HCT116 (cell line): ENCODE results near the gene FUNDC2. TPM values are rescaled to one million over a fixed set of nuclear protein-coding genes. Genes with fewer than 3 reads are reported as not detected.

ENCODE experiments used
- ATAC-seq: fragments of 200-7000 bp; cut with Tn5 transposase; 2 replicates; pipeline ENCODE4 v1.9.1; 2020; ENCODE audit warnings: mild to moderate bottlenecking, moderate library complexity
- BruUV-seq: library from RNA; stranded (reverse); fragments of 400-500 nt; replicated peaks from 2 replicates; lab custom pipeline; 2021; lab: Mats Ljungman, UMichigan
- CTCF ChIA-PET: fragments of 300-600 bp; sonication (Branson Sonifier 250); formaldehyde crosslinking; loops from one replicate; lab custom pipeline; 2021; ENCODE audit warnings: antibody characterized with exemption; lab: Charles Lee
- POLR2A ChIA-PET: fragments of 300-600, 350-600 bp; sonication (Branson Sonifier 250); formaldehyde crosslinking; loops from one replicate; lab custom pipeline; 2021; ENCODE audit warnings: antibody characterized with exemption; lab: Charles Lee
- RAD21 ChIA-PET, 2 experiments: fragments of 300-600 bp; sonication (Branson Sonifier 250); formaldehyde crosslinking; loops; one replicate each; lab custom pipeline; 2023; ENCODE audit warnings: low total read pairs in 2 of 2; ENCODE audit not compliant: uncharacterized antibody in 2 of 2, unreplicated experiment in 2 of 2, low non-redundant PET in 1 of 2; lab: Charles Lee
- DNase-seq: peaks from one replicate; pipeline ENCODE4 v3.0.0-alpha.2; 2010; ENCODE audit warnings: low read depth, low spot score
- H2AFZ ChIP-seq: fragments of 200-600 bp; shearing (Covaris generic), sonication (generic); 2 replicates; pipeline ENCODE4 v1.6.1; 2017; ENCODE audit warnings: low read depth, mixed run types, mixed read lengths, antibody characterized with exemption, low read length; ENCODE audit not compliant: poor library complexity, severe bottlenecking
- H3K27ac ChIP-seq: 2 replicates; pipeline ENCODE4 v1.5.1; 2012; ENCODE audit warnings: low read depth, low read length
- H3K27me3 ChIP-seq: fragments of 200-600 bp; sonication (generic); 2 replicates; pipeline ENCODE4 v1.6.1; 2016; ENCODE audit warnings: mixed run types, low read length, mixed read lengths; ENCODE audit not compliant: insufficient read depth
- H3K36me3 ChIP-seq, 2 experiments: fragments of 200-500 bp in 1 of 2; fragments of 200-600 bp in 1 of 2; sonication (Bioruptor generic) in 1 of 2; sonication (generic) in 1 of 2; 2 replicates each; pipeline versions ENCODE4 v1.5.1 to v1.6.1; 2014 to 2016; ENCODE audit warnings: low read length in 2 of 2, inconsistent platforms in 1 of 2, mixed read lengths in 1 of 2, mixed run types in 1 of 2; ENCODE audit not compliant: insufficient read depth in 2 of 2, control insufficient read depth in 1 of 2
- H3K4me1 ChIP-seq, 2 experiments: fragments of 200-600 bp in 1 of 2; sonication (generic) in 1 of 2; 2 replicates each; pipeline versions ENCODE4 v1.5.1 to v1.6.1; 2012 to 2017; ENCODE audit warnings: low read length in 2 of 2, inconsistent platforms in 1 of 2, mild to moderate bottlenecking in 1 of 2, mixed read lengths in 1 of 2, mixed run types in 1 of 2, moderate library complexity in 1 of 2; ENCODE audit not compliant: insufficient read depth in 2 of 2, control insufficient read depth in 1 of 2
- H3K4me2 ChIP-seq: fragments of 200-600 bp; sonication (generic); 2 replicates; pipeline ENCODE4 v1.6.1; 2017; ENCODE audit warnings: mixed run types, low read length, mixed read lengths
- H3K4me3 ChIP-seq, 2 experiments: fragments of 200-600 bp in 1 of 2; sonication (generic) in 1 of 2; replicated peaks in 1 of 2; 2 replicates each; pipeline ENCODE4 v1.5.1; 2011 to 2016; ENCODE audit warnings: low read length in 2 of 2, control low read depth in 1 of 2, low read depth in 1 of 2, mild to moderate bottlenecking in 1 of 2, mixed read lengths in 1 of 2, mixed run types in 1 of 2
- H3K79me2 ChIP-seq: fragments of 200-600 bp; sonication (generic); 2 replicates; pipeline ENCODE4 v1.6.1; 2017; ENCODE audit warnings: mild to moderate bottlenecking, mixed run types, low read length, moderate library complexity, mixed read lengths; ENCODE audit not compliant: insufficient read depth
- H3K9ac ChIP-seq: fragments of 200-600 bp; sonication (generic); 2 replicates; pipeline ENCODE4 v1.6.1; 2016; ENCODE audit warnings: low read length, mixed read lengths
- H3K9me2 ChIP-seq: fragments of 200-600 bp; sonication (generic), shearing (Covaris generic); 2 replicates; pipeline ENCODE4 v1.6.1; 2017; ENCODE audit warnings: mixed run types, mild to moderate bottlenecking, moderate library complexity; ENCODE audit not compliant: insufficient read depth
- H3K9me3 ChIP-seq, 2 experiments: fragments of 200-500 bp in 1 of 2; fragments of 200-600 bp in 1 of 2; sonication (Bioruptor generic) in 1 of 2; sonication (generic) in 1 of 2; 2 replicates each; pipeline ENCODE4 v1.6.1; 2014 to 2017; ENCODE audit warnings: low read length in 2 of 2, mixed read lengths in 2 of 2, inconsistent platforms in 1 of 2, low read depth in 1 of 2, mild to moderate bottlenecking in 1 of 2, mixed run types in 1 of 2, moderate library complexity in 1 of 2; ENCODE audit not compliant: control insufficient read depth in 1 of 2, insufficient read depth in 1 of 2
- H4K20me1 ChIP-seq: fragments of 200-600 bp; sonication (generic), shearing (Covaris generic); 2 replicates; pipeline ENCODE4 v1.6.1; 2017; ENCODE audit warnings: mixed run types, mild to moderate bottlenecking, moderate library complexity; ENCODE audit not compliant: insufficient read depth
- ATF3 ChIP-seq: IDR thresholded peaks from 2 replicates; pipeline ENCODE4 v1.6.1; 2012
- CBX3 ChIP-seq: IDR thresholded peaks from 2 replicates; pipeline ENCODE4 v1.6.1; 2012; ENCODE audit warnings: low read depth
- CEBPB ChIP-seq: IDR thresholded peaks from 2 replicates; pipeline ENCODE4 v1.6.1; 2012; ENCODE audit warnings: low read depth
- CTCF ChIP-seq, 3 experiments: fragments of 200-600 bp in 1 of 3; sonication (generic) in 1 of 3; IDR thresholded peaks in 2 of 3; conservative IDR thresholded peaks in 1 of 3; 2 replicates each; pipeline ENCODE4 v1.5.1; 2012 to 2017; ENCODE audit warnings: low read depth in 2 of 3, low read length in 2 of 3, antibody characterized with exemption in 1 of 3, borderline replicate concordance in 1 of 3, control low read depth in 1 of 3, mild to moderate bottlenecking in 1 of 3, mixed read lengths in 1 of 3, mixed run types in 1 of 3, moderate library complexity in 1 of 3; ENCODE audit not compliant: insufficient read depth in 1 of 3
- FOSL1 ChIP-seq: IDR thresholded peaks from 2 replicates; pipeline ENCODE4 v1.6.1; 2012; ENCODE audit warnings: low read depth
- POLR2AphosphoS5 ChIP-seq: IDR thresholded peaks from 2 replicates; pipeline ENCODE4 v1.6.1; 2011; ENCODE audit warnings: mild to moderate bottlenecking, low read depth, low read length, moderate library complexity
- SRF ChIP-seq: IDR thresholded peaks from 2 replicates; pipeline ENCODE4 v1.6.1; 2012; ENCODE audit warnings: low read depth
- TCF7L2 ChIP-seq: IDR thresholded peaks from 2 replicates; pipeline ENCODE4 v1.7.0; 2011; ENCODE audit warnings: borderline replicate concordance, inconsistent platforms; ENCODE audit not compliant: insufficient read depth, insufficient read length; ENCODE audit errors: extremely low read depth
- YY1 ChIP-seq: IDR thresholded peaks from 2 replicates; pipeline ENCODE4 v1.6.1; 2011; ENCODE audit warnings: low read length, low read depth, moderate library complexity, mild to moderate bottlenecking; ENCODE audit not compliant: insufficient replicate concordance; ENCODE audit errors: extremely low read depth
- ZBTB33 ChIP-seq: IDR thresholded peaks from 2 replicates; pipeline ENCODE4 v1.6.1; 2011; ENCODE audit warnings: mild to moderate bottlenecking, low read length, moderate library complexity; ENCODE audit not compliant: insufficient replicate concordance; ENCODE audit errors: extremely low read depth
- intact Hi-C: fragments of 100-400 bp; cut with micrococcal nuclease; formaldehyde crosslinking; loops from 2 replicates; pipeline ENCODE4 v1.10.0; 2022
- total RNA-seq: library from RNA; stranded (reverse); gene quantifications from one replicate; pipeline ENCODE4 v1.2.1, GENCODE V29; 2021; ENCODE audit not compliant: unreplicated experiment

The FUNDC2 gene
- total RNA-seq, 1 experiment from 2014 or later: 32.5 TPM

GRCh38 chrX:155070038-155070437 lies 43.4 kb downstream of the FUNDC2 start:
- intact Hi-C loops: loop anchor here (2.0 kb wide), 1 partner anchor 43 kb away; the partner anchor contains the start of gene FUNDC2
- Histone ChIP-seq H3K79me2 (peaks cover 41% of the 10 kb centered on the region), H3K27ac (peak overlapping the region; percentile 45; the same call in 1 of the 2 replicates), H3K4me1 (peaks cover 15 to 35% of the 10 kb centered on the region in 2 experiments), H3K4me2 (peak overlapping the region; percentile 81), H4K20me1 (no peaks in the 10 kb centered on the region), H3K9ac (peak overlapping the region; percentile 86), H3K4me3 (peak overlapping the region; percentile 64 to 77), H2AFZ (no peak overlapping the region), H3K27me3 (no peaks in the 10 kb centered on the region), H3K36me3 (peaks cover 0 to 3% of the 10 kb centered on the region in 2 experiments; a peak in 1 of 4 replicates), H3K9me3 (no peaks in the 10 kb centered on the region), H3K9me2 (no peaks in the 10 kb centered on the region)
- DNase-seq (no peak), ATAC-seq (no peak)
- CTCF ChIA-PET: no interaction called here
- POLR2A ChIA-PET: no interaction called here
- no peak for TF ChIP-seq ATF3
- no peak for TF ChIP-seq CBX3
- no peak for TF ChIP-seq POLR2AphosphoS5
- TF ChIP-seq YY1: no peak
- TF ChIP-seq SRF: no peak
- no peak for TF ChIP-seq ZBTB33
- TF ChIP-seq TCF7L2: no peak
- no peak for TF ChIP-seq FOSL1
- TF ChIP-seq CTCF (IDR thresholded peaks at IDR 0.05 in 2 of 3, conservative IDR thresholded peaks at IDR 0.05 in 1 of 3; ENCODE audit: borderline replicate concordance in 1 of 3, insufficient read depth in 1 of 3, low read depth in 2 of 3, low read length in 2 of 3): no peak
- TF ChIP-seq CEBPB: no peak
- BruUV-seq: no TSS peak
- RAD21 ChIA-PET: no interaction called here
